Mesothelial cell of epicardium (in vitro differentiated cells): ENCODE data around the gene FMN2. TPM values are rescaled to one million over a fixed set of nuclear protein-coding genes. Genes with fewer than 3 reads are reported as not detected.

ENCODE experiments used
- DNase-seq, 2 experiments: peaks; one replicate each; pipeline ENCODE4 v3.0.0; 2021; ENCODE audit warnings: low spot score in 2 of 2; ENCODE audit not compliant: unreplicated experiment in 2 of 2
- H3K27ac Mint-ChIP-seq: 2 replicates; pipeline ENCODE4 v1.8.0; 2021; ENCODE audit warnings: mixed read lengths
- H3K27me3 Mint-ChIP-seq: 2 replicates; pipeline ENCODE4 v1.8.0; 2021; ENCODE audit warnings: low read depth, mixed read lengths
- H3K36me3 Mint-ChIP-seq: 2 replicates; pipeline ENCODE4 v1.8.0; 2021; ENCODE audit warnings: mixed read lengths
- H3K4me1 Mint-ChIP-seq: 2 replicates; pipeline ENCODE4 v1.8.0; 2021; ENCODE audit warnings: mixed read lengths
- H3K4me3 Mint-ChIP-seq: 2 replicates; pipeline ENCODE4 v1.8.0; 2021; ENCODE audit warnings: mild to moderate bottlenecking, moderate library complexity, mixed read lengths
- H3K9me3 Mint-ChIP-seq: 2 replicates; pipeline ENCODE4 v1.8.0; 2021; ENCODE audit warnings: mixed read lengths
- total RNA-seq: library from RNA; stranded (reverse); gene quantifications from 3 replicates; pipeline ENCODE4 v1.2.1, GENCODE V29; 2021
- TF ChIP-seq, protein P1 (sequence below): fragments of 200-600 bp; sonication (generic); IDR thresholded peaks from one replicate; pipeline ENCODE4 v1.5.0; 2021; ENCODE audit warnings: antibody characterized with exemption; ENCODE audit not compliant: unreplicated experiment

The FMN2 gene
- total RNA-seq, 1 donor from 2014 or later: 0.54 TPM

DNA sequence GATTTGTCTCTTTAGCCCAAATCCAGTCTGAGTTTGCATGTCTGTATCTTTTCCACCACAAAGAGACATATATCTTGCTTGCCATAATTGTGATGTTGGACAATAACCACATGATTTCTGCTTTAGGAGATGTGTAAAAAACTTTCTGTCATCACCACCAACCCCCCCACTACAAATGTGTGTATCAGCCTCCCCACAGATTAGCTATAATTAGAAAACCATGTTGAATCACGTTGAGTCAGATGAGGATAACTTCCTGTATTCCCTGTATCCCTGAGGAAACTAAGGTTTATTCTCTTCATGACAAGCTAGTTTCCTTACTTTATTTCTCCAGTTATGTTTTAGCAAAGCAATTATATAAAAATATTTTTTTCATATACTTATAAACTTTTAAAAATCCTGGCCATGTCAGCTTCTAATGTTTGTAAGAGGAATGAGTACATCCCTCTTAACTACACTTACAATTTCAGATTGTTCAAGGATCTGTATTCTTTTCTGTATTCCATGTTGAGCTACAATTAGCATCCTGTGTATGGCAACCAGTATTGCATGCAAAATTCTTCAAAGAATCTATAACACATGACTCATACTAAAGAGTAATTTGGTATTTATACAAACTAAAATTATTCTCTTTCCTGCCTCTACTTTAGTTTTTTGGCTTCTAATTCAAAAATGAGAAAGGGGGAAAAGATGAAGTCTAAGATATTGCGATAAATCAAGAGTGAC is 143.0 kb downstream of the FMN2 start:
- no peaks in the 10 kb centered on the region for H3K9me3 Mint-ChIP-seq
- no peak overlapping the region for H3K27ac Mint-ChIP-seq
- TF ChIP-seq, protein P1, sequence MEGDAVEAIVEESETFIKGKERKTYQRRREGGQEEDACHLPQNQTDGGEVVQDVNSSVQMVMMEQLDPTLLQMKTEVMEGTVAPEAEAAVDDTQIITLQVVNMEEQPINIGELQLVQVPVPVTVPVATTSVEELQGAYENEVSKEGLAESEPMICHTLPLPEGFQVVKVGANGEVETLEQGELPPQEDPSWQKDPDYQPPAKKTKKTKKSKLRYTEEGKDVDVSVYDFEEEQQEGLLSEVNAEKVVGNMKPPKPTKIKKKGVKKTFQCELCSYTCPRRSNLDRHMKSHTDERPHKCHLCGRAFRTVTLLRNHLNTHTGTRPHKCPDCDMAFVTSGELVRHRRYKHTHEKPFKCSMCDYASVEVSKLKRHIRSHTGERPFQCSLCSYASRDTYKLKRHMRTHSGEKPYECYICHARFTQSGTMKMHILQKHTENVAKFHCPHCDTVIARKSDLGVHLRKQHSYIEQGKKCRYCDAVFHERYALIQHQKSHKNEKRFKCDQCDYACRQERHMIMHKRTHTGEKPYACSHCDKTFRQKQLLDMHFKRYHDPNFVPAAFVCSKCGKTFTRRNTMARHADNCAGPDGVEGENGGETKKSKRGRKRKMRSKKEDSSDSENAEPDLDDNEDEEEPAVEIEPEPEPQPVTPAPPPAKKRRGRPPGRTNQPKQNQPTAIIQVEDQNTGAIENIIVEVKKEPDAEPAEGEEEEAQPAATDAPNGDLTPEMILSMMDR: no peak
- no peak for DNase-seq
- no peaks in the 10 kb centered on the region for H3K27me3 Mint-ChIP-seq
- H3K36me3 Mint-ChIP-seq: no peaks in the 10 kb centered on the region
- peaks cover 5% of the 10 kb centered on the region for H3K4me1 Mint-ChIP-seq
- H3K4me3 Mint-ChIP-seq: no peak overlapping the region

GRCh38 chr1:240235521-240236288 is 144.0 kb downstream of the FMN2 start:
- no peak overlapping the region for H3K4me3 Mint-ChIP-seq
- no peaks in the 10 kb centered on the region for H3K9me3 Mint-ChIP-seq
- TF ChIP-seq, protein P1: no peak
- no peaks in the 10 kb centered on the region for H3K36me3 Mint-ChIP-seq
- no peak overlapping the region for H3K27ac Mint-ChIP-seq
- DNase-seq: no peak
- H3K27me3 Mint-ChIP-seq: no peaks in the 10 kb centered on the region
- H3K4me1 Mint-ChIP-seq: peaks cover 5% of the 10 kb centered on the region

- Mint-ChIP-seq H3K4me1 (peaks cover 5% of the 10 kb centered on the region), H3K9me3 (no peaks in the 10 kb centered on the region), H3K27me3 (no peaks in the 10 kb centered on the region), H3K4me3 (no peak overlapping the region), H3K27ac (no peak overlapping the region), H3K36me3 (no peaks in the 10 kb centered on the region)
- TF ChIP-seq, protein P1: no peak
- DNase-seq: no peak
Measured at GRCh38 chr1:240237305-240237721, 145.6 kb downstream of the FMN2 start.

DNA sequence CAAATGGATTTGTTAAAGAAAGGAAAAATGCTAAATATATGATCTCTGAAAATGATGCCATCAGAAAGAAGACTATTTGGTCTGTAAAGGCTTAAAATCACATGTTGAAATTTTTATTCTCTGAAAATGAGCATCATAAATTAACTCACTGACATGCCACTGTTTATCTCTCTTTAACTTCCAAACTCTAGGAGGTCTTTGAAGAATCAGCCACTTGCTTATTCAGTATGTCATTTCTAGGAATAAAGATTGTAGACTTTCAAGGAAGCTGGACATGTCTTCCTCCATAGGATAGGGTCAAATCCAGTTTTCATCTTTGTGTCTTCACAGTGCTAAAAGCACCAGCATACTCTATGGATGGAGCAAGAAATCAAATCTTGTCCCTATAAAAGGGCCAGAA is 147.6 kb downstream of the FMN2 start:
- no peak overlapping the region for H3K27ac Mint-ChIP-seq
- H3K36me3 Mint-ChIP-seq: no peaks in the 10 kb centered on the region
- DNase-seq: no peak
- H3K4me1 Mint-ChIP-seq: peaks cover 8% of the 10 kb centered on the region
- no peak overlapping the region for H3K4me3 Mint-ChIP-seq
- no peaks in the 10 kb centered on the region for H3K27me3 Mint-ChIP-seq
- TF ChIP-seq, protein P1: no peak
- H3K9me3 Mint-ChIP-seq: no peaks in the 10 kb centered on the region

DNA sequence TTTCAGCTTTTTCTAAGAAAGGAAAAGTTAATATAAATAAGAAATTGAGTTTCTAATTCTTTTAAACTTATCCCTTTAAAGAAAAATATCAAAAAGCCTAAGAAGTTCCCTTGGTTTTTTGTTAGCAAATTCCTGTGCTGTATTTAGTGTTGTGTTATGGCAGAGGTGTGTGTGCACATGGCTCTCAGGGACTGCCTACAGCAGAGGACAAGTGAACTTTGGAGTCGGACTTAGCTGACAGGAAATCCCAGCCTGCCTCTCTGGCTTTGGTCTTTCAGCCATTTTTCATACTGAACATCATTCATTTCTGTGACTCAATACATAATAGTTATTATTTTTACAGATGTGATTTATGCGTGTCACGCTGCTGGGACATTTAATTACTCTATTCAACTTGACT is 149.6 kb downstream of the FMN2 start:
- Mint-ChIP-seq H3K27ac (no peak overlapping the region), H3K36me3 (no peaks in the 10 kb centered on the region), H3K4me1 (peaks cover 8% of the 10 kb centered on the region), H3K4me3 (no peak overlapping the region), H3K27me3 (no peaks in the 10 kb centered on the region), H3K9me3 (no peaks in the 10 kb centered on the region)
- TF ChIP-seq, protein P1: no peak
- DNase-seq: no peak
